A204.1 (cell line): ENCODE measurements around the gene RGS6.

ENCODE experiments used
- FAIRE-seq: peaks from 2 replicates; lab custom pipeline; 2012; peaks lifted over from hg19 to GRCh38; lab: Jason Lieb, UNC

RGS6 gene

DNA sequence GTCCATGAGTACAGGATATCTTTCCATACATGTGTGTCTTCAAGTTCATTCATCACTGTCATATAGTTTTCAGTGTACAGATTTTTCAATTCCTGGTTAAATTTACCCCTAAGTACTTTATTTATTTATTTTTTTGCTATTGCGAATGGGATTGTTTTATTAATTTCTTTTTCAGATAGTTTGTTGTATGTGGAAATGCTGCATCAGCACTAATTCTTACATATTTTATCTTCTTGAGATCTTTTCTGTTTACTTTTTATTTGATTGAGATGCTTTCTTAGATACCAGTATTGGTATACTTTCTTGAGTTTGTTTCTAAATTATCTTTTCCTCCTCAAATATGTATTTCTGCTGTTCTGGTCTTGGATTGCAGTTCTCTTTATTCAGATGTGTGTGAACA, 148.9 kb downstream of the RGS6 start:
- FAIRE-seq, result no peak

DNA sequence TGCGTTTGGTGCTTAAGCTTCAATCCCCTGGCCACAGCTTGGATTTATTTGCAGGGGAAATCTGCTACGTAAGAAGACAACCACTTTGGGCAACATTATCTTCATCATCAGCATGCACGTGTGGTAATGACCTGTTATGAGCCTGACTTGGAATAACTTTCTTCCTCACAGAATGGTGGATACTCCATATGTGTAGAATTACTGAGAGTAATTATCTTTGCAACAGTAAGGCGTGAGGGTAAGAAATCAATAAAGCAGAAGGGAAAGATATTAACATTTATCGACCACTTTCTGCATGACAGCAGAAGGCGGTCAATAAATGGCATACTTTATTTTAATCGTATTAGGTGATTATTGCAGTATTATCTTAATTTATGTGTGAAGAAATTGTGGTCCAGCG, 152.7 kb downstream of the RGS6 start:
- FAIRE-seq, result no peak

DNA sequence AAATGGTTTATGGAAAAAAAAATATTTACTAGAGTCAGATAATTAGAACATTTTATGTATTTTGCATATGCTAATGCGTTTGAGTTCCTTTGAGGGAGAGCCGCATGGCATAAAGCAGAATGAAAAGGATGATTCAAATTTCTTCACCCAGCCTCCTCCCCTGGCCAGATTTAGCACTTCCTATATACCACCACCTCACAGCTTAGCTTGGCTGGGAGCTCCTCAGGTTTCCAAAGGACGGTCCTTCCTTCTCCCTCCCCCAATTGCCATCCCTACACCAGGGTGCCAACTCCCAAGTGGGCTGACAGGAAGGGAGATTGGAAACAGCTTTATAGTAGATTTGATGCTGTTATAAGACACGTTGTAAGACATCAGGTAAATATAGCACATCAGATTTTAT, 157.4 kb downstream of the RGS6 start:
- FAIRE-seq, result no peak

DNA sequence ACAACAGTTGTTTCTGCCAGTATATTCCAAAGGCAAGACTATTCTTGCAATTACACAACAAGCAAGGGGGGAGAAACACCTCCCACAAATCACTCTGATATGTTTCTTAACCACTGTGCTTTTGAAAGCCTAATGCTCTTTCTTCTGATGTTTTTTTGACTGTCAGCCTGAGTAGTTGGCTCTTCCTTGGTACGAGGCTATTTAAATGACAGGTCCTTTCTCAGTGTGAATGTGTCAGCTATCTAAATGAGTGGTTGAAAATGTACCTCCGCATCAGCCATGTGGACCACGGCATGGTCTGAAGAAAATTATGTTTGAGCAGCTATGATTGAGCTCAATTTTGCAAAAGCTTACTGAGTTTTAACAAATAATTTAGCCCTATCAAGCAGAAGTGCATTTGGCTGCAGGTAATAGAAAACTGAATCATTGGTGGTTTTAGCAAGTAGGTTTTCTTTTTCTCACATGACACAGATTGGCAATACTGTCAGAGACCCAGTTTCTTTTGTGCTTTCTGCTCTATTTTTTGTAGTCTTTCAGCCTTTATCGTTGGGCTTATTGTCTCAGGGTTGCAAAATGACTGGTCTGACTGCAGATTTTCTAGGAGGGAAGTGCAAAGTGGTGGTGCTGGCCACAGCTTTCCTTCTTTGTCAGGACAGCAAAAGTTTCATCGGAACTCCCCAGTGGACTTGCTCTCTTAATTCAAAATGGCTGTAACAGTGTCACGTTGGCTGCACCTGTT, 162.8 kb downstream of the RGS6 start:
- no peak for FAIRE-seq

DNA sequence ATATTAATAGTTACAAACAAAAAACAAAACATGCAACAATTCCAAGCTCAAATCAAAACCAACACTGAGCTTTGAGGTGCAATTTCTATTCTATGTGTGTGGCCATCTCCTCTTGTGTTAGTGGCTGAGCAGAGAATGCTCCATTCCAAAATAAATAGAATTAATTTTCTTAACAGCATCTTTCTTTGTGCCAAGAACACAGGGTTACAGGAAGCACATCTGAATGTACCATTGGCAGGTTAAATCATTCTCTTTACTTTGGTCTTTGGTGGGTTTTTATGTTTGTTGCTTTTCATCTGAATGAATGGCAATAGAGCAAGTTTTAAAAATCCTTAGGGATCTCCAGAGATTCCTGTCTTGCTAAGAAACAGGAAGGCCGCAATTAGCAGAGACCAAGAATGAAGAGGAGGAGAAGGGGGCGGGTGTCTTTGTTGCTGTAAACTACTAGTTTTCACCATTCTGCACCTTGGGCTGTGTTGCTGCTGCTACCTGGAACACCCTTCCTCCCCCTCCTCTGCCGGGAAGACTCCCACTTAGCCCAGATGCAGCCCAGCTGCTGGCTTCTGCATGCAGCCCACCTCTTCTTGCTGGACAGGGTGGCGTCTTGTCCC, 165.0 kb downstream of the RGS6 start:
- FAIRE-seq, result no peak

DNA sequence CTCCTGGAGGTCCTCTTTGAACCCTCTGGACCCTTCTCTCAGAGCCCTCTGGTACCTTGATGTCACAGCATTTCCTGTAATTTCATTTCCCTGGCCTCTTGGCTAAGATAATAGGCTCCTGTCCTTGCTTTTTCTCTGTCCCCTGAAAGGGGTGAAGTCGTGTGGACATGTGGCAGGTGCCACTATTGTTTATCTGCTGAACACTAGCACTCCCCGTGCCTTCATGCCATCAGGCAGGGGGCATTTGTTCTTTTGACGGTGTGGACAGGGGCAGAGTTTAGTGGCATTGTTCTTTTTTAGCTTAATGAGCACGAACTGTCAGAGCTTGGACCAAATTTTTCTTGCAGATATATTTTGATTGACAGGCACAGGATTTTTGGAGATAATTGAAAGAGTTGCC, 166.0 kb downstream of the RGS6 start:
- no peak for FAIRE-seq

DNA sequence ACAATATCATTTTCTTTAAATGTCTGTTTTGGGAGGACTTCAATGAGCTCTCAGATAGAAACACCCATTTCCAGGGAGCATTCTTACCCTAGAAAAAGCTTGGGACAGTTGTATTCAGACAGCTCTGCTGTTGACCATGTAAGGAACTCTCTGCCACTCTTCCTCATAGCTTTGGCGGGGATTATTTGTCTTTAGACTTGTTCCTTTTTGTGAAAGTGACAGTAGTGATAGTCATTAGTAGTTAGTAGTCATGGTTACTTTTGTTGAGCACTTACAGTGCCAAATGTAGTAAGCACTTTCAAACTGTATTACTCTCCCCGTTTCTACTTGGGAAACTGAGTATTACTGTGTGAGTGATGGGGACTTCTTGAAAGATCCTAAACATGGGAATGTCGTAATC, 167.3 kb downstream of the RGS6 start:
- no peak for FAIRE-seq

DNA sequence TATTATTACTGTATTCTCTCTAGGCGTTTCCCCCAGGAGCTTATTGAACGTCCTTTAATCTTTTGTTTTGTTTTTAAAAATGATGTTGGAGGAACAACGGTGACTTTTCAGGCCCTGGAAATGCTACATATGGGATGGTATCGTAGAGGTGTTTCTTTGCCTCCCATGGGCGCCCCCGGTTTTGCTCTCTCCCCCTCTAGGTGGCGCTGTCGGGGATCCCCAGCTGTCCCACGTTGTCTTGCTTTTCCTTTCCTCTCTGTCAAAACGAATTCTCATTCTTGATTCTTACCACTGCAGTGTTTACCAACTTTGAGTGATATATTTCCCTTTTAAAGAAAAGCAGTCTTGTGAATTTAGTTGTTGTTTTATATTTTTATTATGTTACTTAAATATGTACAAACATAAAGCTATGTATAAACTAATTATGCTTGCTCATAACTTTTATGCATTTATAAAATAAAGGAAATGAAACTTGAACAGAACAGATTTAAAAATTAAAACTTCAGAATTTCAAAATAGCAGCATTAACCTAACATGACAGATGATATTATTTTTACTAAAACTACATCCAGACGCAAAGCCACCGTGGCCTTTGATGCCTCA, 171.9 kb downstream of the RGS6 start:
- peak; percentile 30 for FAIRE-seq

DNA sequence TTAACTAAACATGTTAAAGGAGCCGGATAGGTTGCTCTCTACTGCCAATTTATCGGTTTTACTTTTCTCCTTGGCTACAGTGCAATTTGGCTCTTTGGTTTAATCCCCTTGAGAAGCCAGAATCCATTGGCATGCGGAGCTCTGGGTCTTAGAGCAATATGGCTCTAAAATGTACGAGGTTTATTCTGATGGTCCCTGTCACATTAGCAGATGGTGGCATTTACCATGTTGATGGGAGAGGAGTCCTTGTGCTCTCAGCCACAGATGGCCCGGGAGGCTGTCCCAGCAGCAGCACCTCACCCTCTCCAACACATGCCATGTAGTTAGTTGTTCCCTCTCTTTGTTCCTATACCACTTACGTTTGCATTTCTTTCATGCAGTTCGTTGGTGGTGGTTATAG, 179.7 kb downstream of the RGS6 start:
- no peak for FAIRE-seq

DNA sequence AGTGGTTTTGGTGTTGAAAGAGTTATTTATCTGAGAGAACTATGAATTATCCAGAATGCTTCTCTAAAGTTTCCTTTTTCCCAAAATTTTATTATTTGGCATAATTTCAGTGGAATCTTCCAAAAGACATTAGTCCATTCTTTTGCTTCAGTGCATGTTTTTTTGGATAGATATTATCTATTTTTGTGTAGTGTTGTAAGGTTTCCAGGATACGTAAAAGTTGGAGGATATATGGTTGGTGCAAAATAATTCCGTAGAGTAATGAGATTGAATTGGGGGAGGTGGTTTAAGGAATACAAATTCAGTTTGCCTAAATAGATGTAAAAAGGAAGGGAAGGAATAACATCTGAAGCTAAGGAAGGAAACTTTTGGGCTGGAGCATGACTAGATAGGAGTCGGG, 186.6 kb downstream of the RGS6 start:
- no peak for FAIRE-seq

DNA sequence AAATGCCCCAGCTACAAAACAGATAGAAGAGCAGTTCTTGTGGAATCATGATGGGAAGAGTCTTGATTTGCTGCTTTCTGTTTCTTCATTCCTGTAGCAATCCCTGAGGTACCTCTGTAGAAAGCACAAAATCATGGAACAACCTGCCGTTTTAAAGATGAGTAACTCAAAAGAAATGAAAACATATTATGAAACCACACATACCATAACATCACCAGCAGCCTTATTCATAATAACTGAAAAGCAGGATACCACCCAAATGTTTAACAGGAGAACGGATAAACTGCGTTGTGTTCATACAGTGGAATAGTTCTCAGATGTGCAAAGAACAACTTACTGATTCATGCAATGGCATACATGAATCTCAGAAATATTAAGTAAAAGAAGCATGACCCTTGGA, 188.1 kb downstream of the RGS6 start:
- no peak for FAIRE-seq

DNA sequence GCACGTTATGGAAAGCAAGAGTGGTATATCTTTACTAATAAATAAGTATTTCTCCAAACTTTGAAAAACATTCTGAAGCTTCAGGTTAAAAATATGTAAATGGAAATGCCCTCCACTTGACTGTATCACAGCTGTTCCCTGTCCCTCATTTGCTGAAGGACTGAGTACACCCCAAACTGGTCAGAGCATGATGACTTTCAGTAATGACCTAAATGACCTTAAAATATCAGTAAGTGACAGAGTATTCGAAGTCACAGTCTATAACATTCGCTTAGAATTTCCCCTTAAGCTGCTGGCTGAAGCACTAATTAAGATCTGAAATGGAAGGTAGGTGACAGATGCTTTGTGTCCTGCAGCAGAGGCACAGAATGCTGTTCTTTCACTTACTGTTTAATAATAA, 191.5 kb downstream of the RGS6 start:
- no peak for FAIRE-seq

DNA sequence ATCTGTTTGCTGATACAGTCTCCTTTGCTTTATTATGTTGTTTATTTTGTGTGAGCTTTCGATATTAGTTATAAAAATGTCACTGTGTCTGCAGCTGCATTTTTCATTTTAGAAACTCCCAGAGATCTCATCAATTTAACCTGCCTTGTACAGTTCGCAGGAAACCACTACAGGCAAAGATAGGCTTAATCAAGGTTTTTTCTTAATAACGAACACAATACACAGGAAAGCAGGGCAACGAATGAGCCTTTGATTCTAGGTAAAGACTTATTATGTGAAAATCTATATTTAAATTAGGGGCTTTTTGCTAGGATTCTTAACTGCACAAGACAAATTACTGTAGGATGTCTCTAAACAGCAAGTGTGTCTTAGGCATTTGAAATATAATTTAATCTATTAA, 191.9 kb downstream of the RGS6 start:
- no peak for FAIRE-seq

DNA sequence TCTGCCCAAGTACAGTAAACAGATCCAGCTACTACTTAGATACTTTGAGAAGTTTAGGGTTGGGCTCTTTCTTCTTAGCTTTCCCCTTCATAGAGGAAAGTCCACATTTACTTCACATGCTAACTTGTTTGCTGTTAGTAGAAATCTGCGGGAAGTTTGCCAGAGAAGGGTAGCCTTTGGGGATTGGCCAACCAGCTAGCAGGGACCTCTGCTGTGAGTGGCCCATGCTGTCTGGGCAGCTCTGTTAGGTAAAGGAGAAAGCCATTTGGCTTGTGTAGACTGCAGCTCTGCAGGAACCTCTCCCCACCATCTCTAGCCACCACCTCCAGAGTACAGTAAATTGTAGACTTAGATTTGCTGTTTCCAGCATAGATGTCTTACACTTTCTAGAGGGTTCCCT, 193.9 kb downstream of the RGS6 start:
- no peak for FAIRE-seq

DNA sequence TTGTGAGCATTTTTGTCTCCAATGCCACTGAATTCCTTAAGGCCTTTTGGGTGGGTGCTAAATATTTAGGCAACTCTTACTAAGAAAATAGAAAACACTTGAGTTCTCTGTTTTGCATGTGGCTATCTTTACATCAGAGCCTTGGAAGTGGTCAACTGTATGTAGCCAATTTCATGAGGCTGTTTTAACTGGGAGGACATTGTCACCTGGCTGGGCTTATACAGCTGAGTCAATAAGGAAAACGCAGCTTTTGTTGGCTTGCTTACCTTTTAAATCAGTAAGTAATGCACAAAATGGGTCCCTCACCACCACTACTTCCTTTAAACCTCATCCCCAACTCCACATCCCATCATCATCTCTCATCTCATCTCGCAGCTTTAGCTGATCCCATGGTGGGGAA, 194.3 kb downstream of the RGS6 start:
- no peak for FAIRE-seq

DNA sequence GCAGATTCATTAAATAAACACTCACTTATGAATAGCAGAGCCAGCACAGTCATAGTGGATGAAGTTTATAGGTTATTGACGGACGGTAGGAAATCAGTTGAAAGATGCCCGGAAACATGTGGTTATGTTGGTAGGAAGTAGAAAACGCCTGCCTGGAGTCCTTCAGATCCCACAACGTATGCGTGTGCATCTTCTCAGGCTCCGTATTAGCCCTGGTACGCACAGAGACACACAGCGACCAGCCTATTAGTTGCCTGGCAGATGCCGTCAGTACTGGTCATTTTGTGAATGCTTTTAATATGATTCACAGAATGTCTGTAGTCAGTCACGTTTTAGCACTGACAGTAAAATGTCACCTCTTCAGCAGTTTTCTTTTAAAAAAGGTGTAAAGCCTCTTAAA, 196.4 kb downstream of the RGS6 start:
- no peak for FAIRE-seq

DNA sequence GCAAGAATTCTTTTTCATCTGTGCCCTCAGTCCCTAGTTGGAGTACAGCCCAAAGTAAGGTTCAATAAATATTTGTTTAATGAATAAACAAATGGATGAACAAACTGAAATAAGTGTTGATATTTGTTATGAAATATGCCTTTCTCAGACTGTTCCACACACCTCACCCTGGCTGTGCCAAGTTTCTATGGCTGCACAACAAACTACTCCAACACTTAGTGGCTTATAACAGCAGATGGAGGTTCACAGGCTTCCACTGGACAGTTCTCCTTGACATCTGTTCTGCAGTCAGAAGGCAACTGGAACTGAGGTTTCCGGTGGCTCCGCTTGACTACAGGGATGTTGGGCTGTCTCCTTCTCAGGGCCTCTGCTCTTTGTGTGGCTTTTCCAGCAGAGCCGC, 197.1 kb downstream of the RGS6 start:
- no peak for FAIRE-seq

DNA sequence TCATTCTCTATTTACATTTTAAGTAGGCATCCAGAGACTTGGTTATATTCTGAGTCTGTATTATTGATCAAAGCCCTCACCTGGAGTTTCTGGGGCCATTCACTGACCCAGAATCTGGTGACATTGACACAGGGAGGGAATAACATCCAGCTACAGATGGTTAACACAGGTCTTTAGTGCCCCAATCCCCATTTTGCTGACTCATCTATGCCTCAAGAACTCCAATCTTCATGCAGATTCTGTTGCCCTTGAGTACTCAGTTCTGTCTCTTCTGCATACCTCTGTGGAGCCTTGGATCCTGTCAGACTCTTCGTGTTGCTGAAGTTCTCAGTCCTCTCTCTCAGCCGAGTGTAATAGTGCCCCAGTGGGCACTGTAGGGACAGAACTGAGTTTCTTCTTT, 208.9 kb downstream of the RGS6 start:
- no peak for FAIRE-seq

DNA sequence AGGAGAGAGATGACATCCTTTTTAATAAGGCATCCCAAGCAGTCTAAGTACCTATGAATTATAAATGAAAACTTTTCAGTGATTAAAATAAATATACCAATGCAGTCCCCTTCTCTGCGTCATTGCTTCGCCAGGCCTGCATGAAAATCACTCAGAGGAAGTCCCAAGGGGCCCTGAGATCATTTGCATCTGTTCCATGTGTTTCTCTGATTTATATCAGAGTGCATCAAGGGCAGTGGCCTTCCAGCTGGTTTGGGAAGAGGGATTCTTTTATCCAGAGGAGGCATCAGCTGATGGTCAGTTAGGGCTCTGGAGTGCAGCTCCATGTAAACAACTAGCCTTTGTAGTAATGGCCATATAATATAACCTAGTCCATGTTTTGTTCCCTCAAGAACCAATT, 210.1 kb downstream of the RGS6 start:
- FAIRE-seq, result no peak

DNA sequence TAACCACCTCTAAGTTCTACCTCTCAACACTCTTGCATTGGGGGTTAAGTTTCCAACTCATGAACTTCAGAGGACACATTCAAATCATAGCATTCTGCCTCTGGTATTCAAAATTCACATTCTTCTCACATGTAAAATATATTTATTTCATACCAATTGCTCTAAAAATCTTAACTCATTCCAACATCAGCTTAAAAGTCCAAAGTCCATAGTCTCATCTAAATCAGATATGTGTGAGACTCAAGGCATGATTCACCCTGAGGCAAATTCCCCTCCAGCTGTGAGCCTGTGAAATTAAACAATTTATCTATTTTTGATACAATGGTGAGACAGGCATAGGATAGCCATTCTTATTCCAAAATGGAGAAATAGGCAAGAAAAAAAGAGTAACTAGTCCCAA, 214.0 kb downstream of the RGS6 start:
- no peak for FAIRE-seq

DNA sequence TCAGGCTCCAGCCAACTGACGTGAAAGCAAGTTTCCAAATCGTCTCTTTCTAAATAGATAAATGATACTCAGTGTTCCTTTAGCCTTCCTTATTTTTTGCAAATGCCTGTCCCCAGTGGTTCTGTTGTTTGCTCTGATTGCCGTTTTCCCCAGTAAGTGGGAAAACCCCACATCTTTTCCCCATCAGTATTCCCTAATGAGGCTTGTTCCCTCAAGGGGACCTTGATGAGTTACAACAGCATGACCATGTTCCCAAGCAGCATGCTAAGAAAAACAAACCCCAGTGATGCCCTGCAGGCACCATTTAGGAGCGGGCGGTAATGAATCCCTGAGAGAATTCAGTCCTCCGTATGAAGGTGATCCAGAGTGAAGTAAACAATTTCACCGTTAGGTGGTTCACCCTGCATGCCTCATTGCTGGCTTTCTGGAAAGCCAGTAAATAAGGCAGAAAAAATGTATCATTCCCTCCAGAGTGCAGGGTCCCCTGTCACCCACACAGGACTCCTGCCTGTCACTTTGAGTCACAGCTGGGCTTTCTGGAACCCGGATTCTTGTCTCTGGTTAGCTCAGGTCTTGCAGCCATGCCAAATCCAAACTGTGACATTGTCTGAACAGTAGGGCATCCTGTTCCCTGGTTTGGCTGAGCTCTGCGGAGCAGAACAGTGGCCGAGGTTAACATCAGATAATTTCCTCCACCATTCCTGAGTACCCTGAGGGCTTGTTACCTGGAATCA, 222.6 kb downstream of the RGS6 start:
- FAIRE-seq, result no peak

DNA sequence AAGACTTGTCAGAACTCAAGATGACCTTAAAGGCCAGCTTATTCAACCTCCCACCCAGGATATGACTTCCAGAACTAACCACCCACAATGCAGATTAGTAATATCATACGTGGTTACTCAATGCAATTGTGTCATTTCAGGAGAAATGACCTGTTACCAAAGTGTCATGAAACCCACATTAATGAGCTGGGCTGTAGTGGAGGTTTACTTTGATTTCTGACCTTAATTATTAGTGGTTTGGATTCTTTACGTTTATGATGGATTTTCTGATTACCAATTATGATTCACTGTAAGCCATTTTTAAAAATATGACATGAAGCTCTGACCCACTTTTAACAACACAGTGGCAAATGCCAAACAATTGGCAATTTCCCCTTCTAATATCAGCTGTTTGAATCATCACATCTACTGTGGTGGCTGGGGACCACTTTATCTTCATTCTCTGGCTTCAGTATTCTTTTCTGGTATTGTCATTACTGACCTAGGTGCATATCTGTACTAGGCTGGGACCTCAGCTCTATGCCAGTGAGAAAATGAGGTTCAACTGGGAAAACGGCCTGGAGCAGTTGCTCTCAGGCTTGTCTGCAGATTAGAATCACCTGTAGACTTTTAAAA, 223.3 kb downstream of the RGS6 start:
- FAIRE-seq, result no peak
